ENCODE measurements around the gene OR4K15.

DNA sequence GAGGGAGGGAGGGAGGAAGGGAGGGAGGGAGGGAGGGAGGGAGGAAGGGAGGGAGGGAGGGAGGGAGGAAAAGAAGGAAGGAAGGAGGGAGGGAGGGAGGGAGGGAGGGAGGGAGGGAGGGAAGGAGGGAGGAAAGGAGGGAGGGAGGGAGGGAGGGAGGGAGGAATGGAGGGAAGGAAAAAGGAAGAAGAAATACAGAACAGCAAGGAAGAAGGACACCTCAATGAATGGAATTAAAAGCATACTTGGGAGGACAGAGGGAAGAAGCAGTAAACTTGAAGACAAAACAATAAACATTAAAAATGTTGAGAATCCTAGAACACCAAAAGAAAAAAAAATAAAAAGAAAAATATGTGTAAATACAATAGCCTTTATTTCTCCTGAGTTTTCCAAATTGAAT is 32.8 kb downstream of the OR4K15 start:
- no peak for TF ChIP-seq ZNF274 (IDR thresholded peaks at IDR 0.05; ENCODE audit: low read depth, low read length)
- no peak for TF ChIP-seq POLR2A (IDR thresholded peaks at IDR 0.05; ENCODE audit: borderline replicate concordance, extremely low read depth, insufficient read depth, insufficient read length)
- no peak for TF ChIP-seq EZH2 (IDR thresholded peaks at IDR 0.05)
- no peak for TF ChIP-seq POLR2AphosphoS5 (IDR thresholded peaks at IDR 0.05; ENCODE audit: low read depth, low read length)
- no peak for TF ChIP-seq YY1 (IDR thresholded peaks at IDR 0.05; ENCODE audit: extremely low read depth, insufficient replicate concordance, low read depth, low read length)
- TF ChIP-seq TCF7L2 (IDR thresholded peaks at IDR 0.05; ENCODE audit: borderline replicate concordance, extremely low read depth, insufficient read depth, insufficient read length): no peak
- TF ChIP-seq, protein P1, sequence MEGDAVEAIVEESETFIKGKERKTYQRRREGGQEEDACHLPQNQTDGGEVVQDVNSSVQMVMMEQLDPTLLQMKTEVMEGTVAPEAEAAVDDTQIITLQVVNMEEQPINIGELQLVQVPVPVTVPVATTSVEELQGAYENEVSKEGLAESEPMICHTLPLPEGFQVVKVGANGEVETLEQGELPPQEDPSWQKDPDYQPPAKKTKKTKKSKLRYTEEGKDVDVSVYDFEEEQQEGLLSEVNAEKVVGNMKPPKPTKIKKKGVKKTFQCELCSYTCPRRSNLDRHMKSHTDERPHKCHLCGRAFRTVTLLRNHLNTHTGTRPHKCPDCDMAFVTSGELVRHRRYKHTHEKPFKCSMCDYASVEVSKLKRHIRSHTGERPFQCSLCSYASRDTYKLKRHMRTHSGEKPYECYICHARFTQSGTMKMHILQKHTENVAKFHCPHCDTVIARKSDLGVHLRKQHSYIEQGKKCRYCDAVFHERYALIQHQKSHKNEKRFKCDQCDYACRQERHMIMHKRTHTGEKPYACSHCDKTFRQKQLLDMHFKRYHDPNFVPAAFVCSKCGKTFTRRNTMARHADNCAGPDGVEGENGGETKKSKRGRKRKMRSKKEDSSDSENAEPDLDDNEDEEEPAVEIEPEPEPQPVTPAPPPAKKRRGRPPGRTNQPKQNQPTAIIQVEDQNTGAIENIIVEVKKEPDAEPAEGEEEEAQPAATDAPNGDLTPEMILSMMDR (IDR thresholded peaks at IDR 0.05 in 2 of 3, conservative IDR thresholded peaks at IDR 0.05 in 1 of 3; ENCODE audit: borderline replicate concordance in 1 of 3, insufficient read depth in 1 of 3, low read depth in 2 of 3, low read length in 2 of 3): no peak
- TF ChIP-seq EGR1 (IDR thresholded peaks at IDR 0.05; ENCODE audit: low read depth): no peak
- TF ChIP-seq ZFX (IDR thresholded peaks at IDR 0.05): no peak
- TF ChIP-seq, protein P2, sequence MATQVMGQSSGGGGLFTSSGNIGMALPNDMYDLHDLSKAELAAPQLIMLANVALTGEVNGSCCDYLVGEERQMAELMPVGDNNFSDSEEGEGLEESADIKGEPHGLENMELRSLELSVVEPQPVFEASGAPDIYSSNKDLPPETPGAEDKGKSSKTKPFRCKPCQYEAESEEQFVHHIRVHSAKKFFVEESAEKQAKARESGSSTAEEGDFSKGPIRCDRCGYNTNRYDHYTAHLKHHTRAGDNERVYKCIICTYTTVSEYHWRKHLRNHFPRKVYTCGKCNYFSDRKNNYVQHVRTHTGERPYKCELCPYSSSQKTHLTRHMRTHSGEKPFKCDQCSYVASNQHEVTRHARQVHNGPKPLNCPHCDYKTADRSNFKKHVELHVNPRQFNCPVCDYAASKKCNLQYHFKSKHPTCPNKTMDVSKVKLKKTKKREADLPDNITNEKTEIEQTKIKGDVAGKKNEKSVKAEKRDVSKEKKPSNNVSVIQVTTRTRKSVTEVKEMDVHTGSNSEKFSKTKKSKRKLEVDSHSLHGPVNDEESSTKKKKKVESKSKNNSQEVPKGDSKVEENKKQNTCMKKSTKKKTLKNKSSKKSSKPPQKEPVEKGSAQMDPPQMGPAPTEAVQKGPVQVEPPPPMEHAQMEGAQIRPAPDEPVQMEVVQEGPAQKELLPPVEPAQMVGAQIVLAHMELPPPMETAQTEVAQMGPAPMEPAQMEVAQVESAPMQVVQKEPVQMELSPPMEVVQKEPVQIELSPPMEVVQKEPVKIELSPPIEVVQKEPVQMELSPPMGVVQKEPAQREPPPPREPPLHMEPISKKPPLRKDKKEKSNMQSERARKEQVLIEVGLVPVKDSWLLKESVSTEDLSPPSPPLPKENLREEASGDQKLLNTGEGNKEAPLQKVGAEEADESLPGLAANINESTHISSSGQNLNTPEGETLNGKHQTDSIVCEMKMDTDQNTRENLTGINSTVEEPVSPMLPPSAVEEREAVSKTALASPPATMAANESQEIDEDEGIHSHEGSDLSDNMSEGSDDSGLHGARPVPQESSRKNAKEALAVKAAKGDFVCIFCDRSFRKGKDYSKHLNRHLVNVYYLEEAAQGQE (IDR thresholded peaks at IDR 0.05; ENCODE audit: low read depth): no peak
- TF ChIP-seq RAD21 (IDR thresholded peaks at IDR 0.05; ENCODE audit: low read depth): no peak
- no peak for TF ChIP-seq MAX (IDR thresholded peaks at IDR 0.05)
- no peak for TF ChIP-seq CEBPB (IDR thresholded peaks at IDR 0.05; ENCODE audit: low read depth)
- no peak for TF ChIP-seq ZBTB33 (IDR thresholded peaks at IDR 0.05; ENCODE audit: extremely low read depth, insufficient replicate concordance, low read length)
